Ectodermal cell (in vitro differentiated cells): ENCODE data around the gene JMJD8.
"Not testable (repeated sequence)": the region's sequence is repeated elsewhere in the genome, so short reads cannot be mapped to it uniquely, and the experiment has no call there.

Experiments used
- H3K27ac ChIP-seq: 2 replicates; pipeline ENCODE4 v1.7.0; 2013; ENCODE audit warnings: mild to moderate bottlenecking, low read depth, low read length; ENCODE audit not compliant: insufficient read depth, poor library complexity, severe bottlenecking
- H3K27me3 ChIP-seq: 2 replicates; pipeline ENCODE4 v1.7.0; 2013; ENCODE audit warnings: mild to moderate bottlenecking, low read length; ENCODE audit not compliant: insufficient read depth, control insufficient read depth, poor library complexity, severe bottlenecking
- H3K36me3 ChIP-seq: one replicate; pipeline ENCODE4 v1.7.0; 2013; ENCODE audit warnings: low read length; ENCODE audit not compliant: control insufficient read depth, insufficient read depth
- H3K4me1 ChIP-seq: one replicate; pipeline ENCODE4 v1.7.0; 2013; ENCODE audit warnings: low read length; ENCODE audit not compliant: control insufficient read depth, insufficient read depth
- H3K4me3 ChIP-seq: 2 replicates; pipeline ENCODE4 v1.7.0; 2013; ENCODE audit warnings: low read depth, low read length, control low read depth; ENCODE audit not compliant: insufficient read depth
- H3K9me3 ChIP-seq: 2 replicates; pipeline ENCODE4 v1.7.0; 2013; ENCODE audit warnings: mild to moderate bottlenecking, low read length, moderate library complexity; ENCODE audit not compliant: control insufficient read depth
- WGBS, 2 experiments: methylation state at CpG; one replicate each; pipeline ENCODE4 v1.1.7; 2013; ENCODE audit warnings: missing lambda C conversion rate in 2 of 2; 5-methylcytosine and 5-hydroxymethylcytosine counted together

Gene JMJD8

GRCh38 chr16:698911-699671 is 15.0 kb upstream of the JMJD8 start:
- H3K27me3 ChIP-seq: peaks cover 99% of the 10 kb centered on the region

GRCh38 chr16:695355-696089 is 11.4 kb upstream of the JMJD8 start:
- 12 to 13% methylated on average over 71 of the region's 71 CpGs for WGBS, 2 experiments
- peaks cover 11% of the 10 kb centered on the region for H3K4me1 ChIP-seq
- H3K4me3 ChIP-seq: no peak overlapping the region
- peaks cover 96% of the 10 kb centered on the region for H3K27me3 ChIP-seq
- no peaks in the 10 kb centered on the region for H3K9me3 ChIP-seq
- H3K36me3 ChIP-seq: no peaks in the 10 kb centered on the region
- H3K27ac ChIP-seq: no peak overlapping the region

More at GRCh38 chr16:698911-699671, 15.0 kb upstream of the JMJD8 start:
- H3K4me3 ChIP-seq: no peak overlapping the region
- no peaks in the 10 kb centered on the region for H3K36me3 ChIP-seq
- WGBS, 2 experiments: 77 to 79% methylated on average over 19 of the region's 19 CpGs
- peaks cover 10% of the 10 kb centered on the region for H3K4me1 ChIP-seq
- H3K9me3 ChIP-seq: no peaks in the 10 kb centered on the region
- H3K27ac ChIP-seq: no peak overlapping the region

GRCh38 chr16:694863-695354 is 10.8 kb upstream of the JMJD8 start:
- no peaks in the 10 kb centered on the region for H3K36me3 ChIP-seq
- WGBS, 2 experiments: 3 to 4% methylated on average over 37 of the region's 37 CpGs
- H3K4me3 ChIP-seq: peak overlapping the region; percentile 25
- peaks cover 11% of the 10 kb centered on the region for H3K4me1 ChIP-seq
- H3K27ac ChIP-seq: no peak overlapping the region
- H3K9me3 ChIP-seq: no peaks in the 10 kb centered on the region
- H3K27me3 ChIP-seq: peaks cover 90% of the 10 kb centered on the region

GRCh38 chr16:694187-694862 is 10.2 kb upstream of the JMJD8 start:
- 3 to 4% methylated on average over 64 of the region's 64 CpGs for WGBS, 2 experiments
- H3K27ac ChIP-seq: no peak overlapping the region
- H3K36me3 ChIP-seq: no peaks in the 10 kb centered on the region
- H3K4me1 ChIP-seq: peaks cover 14% of the 10 kb centered on the region
- peaks cover 84% of the 10 kb centered on the region for H3K27me3 ChIP-seq
- H3K9me3 ChIP-seq: no peaks in the 10 kb centered on the region
- H3K4me3 ChIP-seq: peak overlapping the region; percentile 25

GRCh38 chr16:693766-694165 is 9.6 kb upstream of the JMJD8 start:
- WGBS, 2 experiments: 2 to 4% methylated on average over 37 of the region's 37 CpGs
- no peaks in the 10 kb centered on the region for H3K9me3 ChIP-seq
- peaks cover 18% of the 10 kb centered on the region for H3K4me1 ChIP-seq
- peaks cover 79% of the 10 kb centered on the region for H3K27me3 ChIP-seq
- no peaks in the 10 kb centered on the region for H3K36me3 ChIP-seq
- peak overlapping the region; percentile 25 for H3K4me3 ChIP-seq
- no peak overlapping the region for H3K27ac ChIP-seq

GRCh38 chr16:693364-693763 is 9.2 kb upstream of the JMJD8 start:
- H3K27ac ChIP-seq: no peak overlapping the region
- 43 to 46% methylated on average over 22 of the region's 22 CpGs for WGBS, 2 experiments
- no peak overlapping the region for H3K4me3 ChIP-seq
- no peaks in the 10 kb centered on the region for H3K36me3 ChIP-seq
- no peaks in the 10 kb centered on the region for H3K9me3 ChIP-seq
- H3K27me3 ChIP-seq: peaks cover 75% of the 10 kb centered on the region
- peaks cover 18% of the 10 kb centered on the region for H3K4me1 ChIP-seq

GRCh38 chr16:692356-693108 is 8.4 kb upstream of the JMJD8 start:
- 80 to 81% methylated on average over 6 to 8 of the region's 10 CpGs for WGBS, 2 experiments
- Histone ChIP-seq H3K36me3 (peaks cover 6% of the 10 kb centered on the region), H3K27ac (no peak overlapping the region), H3K9me3 (no peaks in the 10 kb centered on the region), H3K4me3 (no peak overlapping the region), H3K4me1 (peaks cover 18% of the 10 kb centered on the region), H3K27me3 (peaks cover 66% of the 10 kb centered on the region)

- 92 to 93% methylated on average over 16 of the region's 16 CpGs for WGBS, 2 experiments
- not testable (repeated sequence) for H3K9me3 ChIP-seq, H3K36me3 ChIP-seq, H3K27ac ChIP-seq, H3K4me3 ChIP-seq
- peaks cover 55% of the 10 kb centered on the region for H3K27me3 ChIP-seq
- peaks cover 18% of the 10 kb centered on the region for H3K4me1 ChIP-seq
These were observed 7.1 kb upstream of the JMJD8 start for GRCh38 chr16:691242-691641.

- Histone ChIP-seq H3K27me3 (peaks cover 36% of the 10 kb centered on the region), H3K4me1 (peaks cover 11% of the 10 kb centered on the region), H3K27ac (no peak overlapping the region), H3K9me3 (no peaks in the 10 kb centered on the region), H3K4me3 (peak overlapping the region; percentile 49), H3K36me3 (peaks cover 8% of the 10 kb centered on the region)
- WGBS, 2 experiments: 91 to 92% methylated on average over 26 of the region's 26 CpGs
These were observed 5.2 kb upstream of the JMJD8 start for GRCh38 chr16:689175-689897.
